Keratinocyte (primary cell): Measurements from ENCODE around the gene C1orf122.

Experiments
- EZH2 ChIP-seq: IDR thresholded peaks from one replicate; pipeline ENCODE4 v1.6.1; 2012; ENCODE audit warnings: inconsistent platforms, mild to moderate bottlenecking, low read length, moderate library complexity
- TF ChIP-seq, protein P1 (sequence below), 3 experiments: IDR thresholded peaks in 1 of 3; conservative IDR thresholded peaks in 1 of 3; optimal IDR thresholded peaks in 1 of 3; 2 replicates in 2 of 3; 3 replicates in 1 of 3; pipeline versions ENCODE3 to v1.5.1; 2011; ENCODE audit warnings: low read length in 3 of 3, mild to moderate bottlenecking in 3 of 3, moderate library complexity in 2 of 3, control low read depth in 1 of 3, inconsistent platforms in 1 of 3; ENCODE audit not compliant: insufficient read depth in 2 of 3; ENCODE audit errors: extremely low read depth in 1 of 3

DNA sequence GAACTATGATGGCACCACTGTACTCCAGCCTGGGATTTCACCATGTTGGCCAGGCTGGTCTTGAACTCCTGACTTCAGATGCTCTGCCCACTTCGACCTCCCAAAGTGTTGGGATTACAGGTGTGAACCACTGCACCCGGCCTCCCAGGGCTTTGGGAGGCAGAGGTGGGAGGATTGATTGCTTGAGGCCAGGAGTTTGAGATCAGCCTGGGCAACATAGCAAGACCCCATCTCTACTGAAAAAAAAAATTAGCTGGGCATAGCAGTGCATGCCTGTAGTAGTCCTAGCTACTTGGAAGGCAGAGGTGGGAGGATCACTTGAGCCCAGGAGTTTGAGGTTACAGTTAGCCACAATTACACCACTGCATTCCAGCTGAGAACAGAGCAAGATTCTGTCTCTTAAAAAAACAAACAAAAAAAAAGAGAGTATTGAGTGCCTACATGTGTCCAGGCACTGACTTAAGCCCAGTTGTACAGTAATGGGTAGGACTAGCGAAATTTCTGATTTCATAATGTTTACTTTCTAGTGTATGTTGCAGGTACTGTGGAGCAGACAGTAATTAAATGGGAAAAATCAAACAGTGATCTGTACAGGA lies 9.7 kb upstream of the C1orf122 start:
- TF ChIP-seq, protein P1, sequence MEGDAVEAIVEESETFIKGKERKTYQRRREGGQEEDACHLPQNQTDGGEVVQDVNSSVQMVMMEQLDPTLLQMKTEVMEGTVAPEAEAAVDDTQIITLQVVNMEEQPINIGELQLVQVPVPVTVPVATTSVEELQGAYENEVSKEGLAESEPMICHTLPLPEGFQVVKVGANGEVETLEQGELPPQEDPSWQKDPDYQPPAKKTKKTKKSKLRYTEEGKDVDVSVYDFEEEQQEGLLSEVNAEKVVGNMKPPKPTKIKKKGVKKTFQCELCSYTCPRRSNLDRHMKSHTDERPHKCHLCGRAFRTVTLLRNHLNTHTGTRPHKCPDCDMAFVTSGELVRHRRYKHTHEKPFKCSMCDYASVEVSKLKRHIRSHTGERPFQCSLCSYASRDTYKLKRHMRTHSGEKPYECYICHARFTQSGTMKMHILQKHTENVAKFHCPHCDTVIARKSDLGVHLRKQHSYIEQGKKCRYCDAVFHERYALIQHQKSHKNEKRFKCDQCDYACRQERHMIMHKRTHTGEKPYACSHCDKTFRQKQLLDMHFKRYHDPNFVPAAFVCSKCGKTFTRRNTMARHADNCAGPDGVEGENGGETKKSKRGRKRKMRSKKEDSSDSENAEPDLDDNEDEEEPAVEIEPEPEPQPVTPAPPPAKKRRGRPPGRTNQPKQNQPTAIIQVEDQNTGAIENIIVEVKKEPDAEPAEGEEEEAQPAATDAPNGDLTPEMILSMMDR (optimal IDR thresholded peaks at IDR 0.05 in 1 of 3, IDR thresholded peaks at IDR 0.05 in 1 of 3, conservative IDR thresholded peaks at IDR 0.05 in 1 of 3; ENCODE audit: extremely low read depth in 1 of 3, insufficient read depth in 2 of 3, low read length in 3 of 3), result no peak
- no peak for TF ChIP-seq EZH2
